SK-N-MC (cell line): ENCODE measurements around the gene SCPEP1.

ENCODE experiments used
- FOXP2 ChIP-seq: optimal IDR thresholded peaks from 2 replicates; pipeline ENCODE3; 2011; ENCODE audit warnings: mild to moderate bottlenecking, moderate library complexity; ENCODE audit not compliant: insufficient read depth; ENCODE audit errors: extremely low read length, control extremely low read depth
- POLR2AphosphoS5 ChIP-seq: IDR thresholded peaks from 2 replicates; pipeline ENCODE4 v1.6.1; 2012; ENCODE audit warnings: mild to moderate bottlenecking, low read depth, low read length, borderline replicate concordance

DNA sequence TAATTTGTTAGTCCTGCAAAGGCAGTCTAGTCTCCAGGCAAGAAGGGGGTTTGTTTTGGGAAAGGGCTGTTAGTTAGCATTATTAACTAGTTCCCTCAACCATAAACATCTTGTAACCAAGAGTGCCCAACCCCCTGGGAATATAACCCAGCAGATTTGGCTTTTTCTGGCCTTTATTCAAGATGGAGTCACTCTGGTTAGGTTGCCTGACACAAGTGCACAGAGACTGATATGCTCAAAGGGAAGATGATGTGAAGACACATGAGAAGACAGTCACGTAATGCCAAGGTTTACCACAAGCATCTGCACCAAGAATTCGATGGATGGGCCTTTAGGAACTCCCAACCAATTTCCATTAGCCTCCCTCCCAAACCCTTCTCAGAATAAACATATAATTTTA, 3.9 kb upstream of the SCPEP1 start:
- TF ChIP-seq POLR2AphosphoS5 (no peak), FOXP2 (no peak)
